H1 (cell line): ENCODE results near the gene CPD. TPM values are rescaled to one million over a fixed set of nuclear protein-coding genes. Genes with fewer than 3 reads are reported as not detected.

Experiments used
- CTCF ChIA-PET: fragments of 300-600 bp; sonication (Branson Sonifier 250); formaldehyde crosslinking; loops from one replicate; lab custom pipeline; 2021; ENCODE audit not compliant: partially characterized antibody; lab: Charles Lee
- POLR2A ChIA-PET: fragments of 300-600 bp; sonication (Branson Sonifier 250); formaldehyde crosslinking; loops from one replicate; lab custom pipeline; 2021; ENCODE audit warnings: inconsistent platforms; ENCODE audit not compliant: partially characterized antibody; lab: Charles Lee
- DNase-seq, 2 experiments: peaks; one replicate each; pipeline versions ENCODE4 v3.0.0 to v3.0.0-alpha.2; 2010 to 2022; ENCODE audit warnings: low spot score in 2 of 2, low read depth in 1 of 2, mixed read lengths in 1 of 2
- FAIRE-seq: peaks from 2 replicates; lab custom pipeline; 2011; peaks lifted over from hg19 to GRCh38; lab: Jason Lieb, UNC
- H2AFZ ChIP-seq: 2 replicates; pipeline ENCODE4 v1.8.1; 2012; ENCODE audit warnings: low read length, inconsistent platforms
- H2AK5ac ChIP-seq: 2 replicates; pipeline ENCODE4 v1.6.1; 2013; ENCODE audit warnings: low read depth, low read length
- H2BK120ac ChIP-seq: replicated peaks from 2 replicates; pipeline ENCODE3; 2013; ENCODE audit warnings: low read depth, low read length, inconsistent platforms
- H2BK12ac ChIP-seq: 2 replicates; pipeline ENCODE4 v1.6.1; 2013; ENCODE audit warnings: low read depth, low read length
- H2BK15ac ChIP-seq: 2 replicates; pipeline ENCODE4 v1.6.1; 2013; ENCODE audit warnings: low read length
- H2BK20ac ChIP-seq: 2 replicates; pipeline ENCODE4 v1.6.1; 2013; ENCODE audit warnings: low read length
- H2BK5ac ChIP-seq: 2 replicates; pipeline ENCODE4 v1.6.1; 2013; ENCODE audit warnings: low read depth, low read length
- H3K14ac ChIP-seq: 2 replicates; pipeline ENCODE4 v1.6.1; 2013; ENCODE audit warnings: inconsistent platforms; ENCODE audit not compliant: insufficient read length
- H3K18ac ChIP-seq: 2 replicates; pipeline ENCODE4 v1.6.1; 2013; ENCODE audit warnings: low read length; ENCODE audit errors: extremely low read depth
- H3K23ac ChIP-seq: 2 replicates; pipeline ENCODE4 v1.6.1; 2013; ENCODE audit warnings: inconsistent platforms; ENCODE audit not compliant: insufficient read length
- H3K23me2 ChIP-seq: 2 replicates; pipeline ENCODE4 v1.6.1; 2013; ENCODE audit warnings: low read depth, low read length
- H3K27ac ChIP-seq: 2 replicates; pipeline ENCODE4 v1.6.1; 2011; ENCODE audit warnings: low read depth, low read length, inconsistent platforms
- H3K27me3 ChIP-seq, 4 experiments: replicated peaks in 1 of 4; 1 replicate in 1 of 4; 2 replicates in 3 of 4; pipeline versions ENCODE4 v1.6.1 to v1.8.1; 2011 to 2013; ENCODE audit warnings: low read length in 3 of 4, mild to moderate bottlenecking in 3 of 4, inconsistent platforms in 2 of 4, mixed read lengths in 2 of 4, moderate library complexity in 1 of 4; ENCODE audit not compliant: control insufficient read depth in 3 of 4, insufficient read depth in 3 of 4; ENCODE audit errors: extremely low read depth in 1 of 4
- H3K36me3 ChIP-seq, 4 experiments: 2 replicates each; pipeline versions ENCODE4 v1.6.1 to v1.8.1; 2011 to 2013; ENCODE audit warnings: mild to moderate bottlenecking in 4 of 4, low read length in 3 of 4, moderate library complexity in 2 of 4, control low read depth in 1 of 4, inconsistent platforms in 1 of 4; ENCODE audit not compliant: insufficient read depth in 4 of 4, control insufficient read depth in 2 of 4
- H3K4ac ChIP-seq: replicated peaks from 2 replicates; pipeline ENCODE3; 2013; ENCODE audit warnings: low read length, low read depth, mixed read lengths, inconsistent platforms; ENCODE audit not compliant: insufficient read length
- H3K4me1 ChIP-seq, 4 experiments: replicated peaks in 1 of 4; 1 replicate in 1 of 4; 2 replicates in 3 of 4; pipeline versions ENCODE4 v1.6.1 to v1.8.1; 2011 to 2013; ENCODE audit warnings: low read length in 3 of 4, inconsistent platforms in 2 of 4, mixed read lengths in 1 of 4; ENCODE audit not compliant: insufficient read depth in 4 of 4, control insufficient read depth in 3 of 4
- H3K4me2 ChIP-seq, 2 experiments: 2 replicates each; pipeline versions ENCODE4 v1.6.1 to v1.8.1; 2011 to 2013; ENCODE audit warnings: low read depth in 2 of 2, low read length in 2 of 2, control low read depth in 1 of 2, inconsistent platforms in 1 of 2, mild to moderate bottlenecking in 1 of 2; ENCODE audit not compliant: insufficient read depth in 1 of 2
- H3K4me3 ChIP-seq, 4 experiments: fragments of 200-600, 300-600 bp in 1 of 4; sonication (generic), shearing (Covaris generic), sonication (Bioruptor Twin) in 1 of 4; 2 replicates each; pipeline versions ENCODE4 v1.5.1 to v1.8.1; 2011 to 2016; ENCODE audit warnings: low read length in 4 of 4, low read depth in 3 of 4, control low read depth in 2 of 4, inconsistent platforms in 2 of 4, mild to moderate bottlenecking in 2 of 4, mixed read lengths in 1 of 4, moderate library complexity in 1 of 4; ENCODE audit not compliant: insufficient read depth in 2 of 4; ENCODE audit errors: extremely low read depth in 1 of 4
- H3K56ac ChIP-seq: replicated peaks from 2 replicates; pipeline ENCODE3; 2013; ENCODE audit warnings: low read depth, mild to moderate bottlenecking, mixed read lengths, low read length, inconsistent platforms; ENCODE audit not compliant: insufficient read length
- H3K79me1 ChIP-seq: 2 replicates; pipeline ENCODE4 v1.6.1; 2013; ENCODE audit warnings: low read depth, low read length, control low read depth
- H3K79me2 ChIP-seq, 2 experiments: 2 replicates each; pipeline versions ENCODE4 v1.6.1 to v1.8.1; 2012 to 2013; ENCODE audit warnings: low read length in 2 of 2, mild to moderate bottlenecking in 2 of 2, inconsistent platforms in 1 of 2; ENCODE audit not compliant: insufficient read depth in 2 of 2, control insufficient read depth in 1 of 2
- H3K9ac ChIP-seq, 4 experiments: replicated peaks in 1 of 4; 1 replicate in 1 of 4; 2 replicates in 3 of 4; pipeline versions ENCODE4 v1.6.1 to v1.8.1; 2011 to 2013; ENCODE audit warnings: low read depth in 3 of 4, low read length in 3 of 4, control low read depth in 2 of 4, mild to moderate bottlenecking in 2 of 4, moderate library complexity in 2 of 4, inconsistent platforms in 1 of 4; ENCODE audit errors: extremely low read depth in 1 of 4
- H3K9me3 ChIP-seq, 2 experiments: 2 replicates each; pipeline versions ENCODE4 v1.6.1 to v1.8.1; 2012 to 2013; ENCODE audit warnings: mild to moderate bottlenecking in 2 of 2, moderate library complexity in 2 of 2, control low read depth in 1 of 2, inconsistent platforms in 1 of 2, low read depth in 1 of 2, low read length in 1 of 2, mixed read lengths in 1 of 2; ENCODE audit not compliant: insufficient read depth in 2 of 2
- H4K20me1 ChIP-seq, 2 experiments: replicated peaks in 1 of 2; 2 replicates each; pipeline versions ENCODE3 to v1.8.1; 2011 to 2013; ENCODE audit warnings: inconsistent platforms in 2 of 2, low read length in 2 of 2, mild to moderate bottlenecking in 1 of 2; ENCODE audit not compliant: insufficient read depth in 2 of 2, control insufficient read depth in 1 of 2
- H4K5ac ChIP-seq: 2 replicates; pipeline ENCODE4 v1.6.1; 2013; ENCODE audit warnings: low read length, low read depth, mixed read lengths, inconsistent platforms; ENCODE audit not compliant: insufficient read length
- H4K8ac ChIP-seq: 2 replicates; pipeline ENCODE4 v1.8.0; 2013; ENCODE audit warnings: mild to moderate bottlenecking, moderate library complexity, low read length, inconsistent platforms; ENCODE audit not compliant: insufficient read depth; ENCODE audit errors: extremely low read depth
- H4K91ac ChIP-seq: replicated peaks from 2 replicates; pipeline ENCODE3; 2013; ENCODE audit warnings: low read length, mixed read lengths, inconsistent platforms; ENCODE audit not compliant: insufficient read length
- WGBS, 2 experiments: shearing (Covaris generic) in 1 of 2; methylation state at CpG; one replicate each; pipeline versions ENCODE4 v1.1.6 to v1.1.7; 2013 to 2015; ENCODE audit warnings: low lambda C conversion rate in 2 of 2, mixed read lengths in 2 of 2, inconsistent platforms in 1 of 2, low coverage in 1 of 2, missing lambda C conversion rate in 1 of 2; ENCODE audit not compliant: insufficient replicate concordance in 2 of 2, insufficient coverage in 1 of 2, insufficient read length in 1 of 2; ENCODE audit errors: extremely low coverage in 1 of 2, missing lambda C conversion rate in 1 of 2; 5-methylcytosine and 5-hydroxymethylcytosine counted together
- polyA plus RNA-seq, 7 experiments: library from polyadenylated mRNA; depleted of rRNA in 3 of 7; stranded (reverse) in 5 of 7; unstranded in 2 of 7; fragments of >200 nt in 5 of 7; fragments of 200-250 nt in 2 of 7; gene quantifications; 1 replicate in 5 of 7; 2 replicates in 1 of 7; 4 replicates in 1 of 7; pipeline versions ENCODE4 v1.2.1 to v1.2.3, GENCODE V29; 2011 to 2013; ENCODE audit warnings: missing spikeins in 2 of 7, mixed read lengths in 2 of 7
- total RNA-seq: library from RNA; stranded (reverse); fragmentation: NEBNext Ultra II Directional; extraction: Animal tissue kit (Norgen Biotek cat#: 25700); gene quantifications from 2 replicates; pipeline ENCODE4 v1.2.1, GENCODE V29; 2021

CPD gene
- total and polyA plus RNA-seq, 2 of the 8 experiments (the other 6 are each of a cell fraction or from before 2014, with no cell fraction given): 8.6 to 46.2 TPM

DNA sequence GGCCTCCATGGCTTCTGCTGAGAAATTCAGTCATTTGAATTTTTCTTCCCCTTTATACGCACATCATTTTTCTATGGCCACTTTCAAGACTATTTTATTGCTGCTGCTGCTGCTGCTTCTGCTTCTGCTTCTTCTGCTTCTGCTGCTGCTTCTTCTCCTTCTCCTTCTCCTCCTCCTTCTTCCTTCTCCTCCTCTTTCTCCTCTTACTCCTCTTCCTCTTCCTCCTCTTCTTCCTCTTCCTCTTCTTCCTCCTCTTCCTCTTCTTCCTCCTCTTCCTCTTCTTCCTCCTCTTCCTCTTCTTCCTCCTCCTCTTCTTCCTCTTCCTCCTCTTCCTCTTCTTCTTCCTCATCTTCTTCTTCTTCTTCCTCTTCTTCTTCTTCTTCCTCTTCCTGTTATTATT, 22.4 kb downstream of the CPD start:
- Histone ChIP-seq H3K36me3 (no peaks in the 10 kb centered on the region), H3K9me3 (no peaks in the 10 kb centered on the region), H2BK5ac (no peak overlapping the region), H3K4me1 (peaks cover 0 to 5% (median 0%) of the 10 kb centered on the region in 4 experiments; a peak in 3 of 7 replicates), H2BK12ac (no peak overlapping the region), H3K56ac (no peak overlapping the region), H4K8ac (no peak overlapping the region), H2AK5ac (no peak overlapping the region), H3K4ac (no peak overlapping the region), H2BK120ac (no peak overlapping the region), H3K14ac (no peak overlapping the region), H3K27ac (no peak overlapping the region), H3K79me1 (no peaks in the 10 kb centered on the region), H3K4me3 (no peak overlapping the region), H3K18ac (no peak overlapping the region), H3K79me2 (no peaks in the 10 kb centered on the region; a peak in 2 of 4 replicates), H2AFZ (no peak overlapping the region), H4K5ac (no peak overlapping the region), H2BK20ac (no peak overlapping the region), H3K27me3 (no peaks in the 10 kb centered on the region), H4K20me1 (no peaks in the 10 kb centered on the region), H3K23ac (no peak overlapping the region), H3K9ac (no peak overlapping the region), H2BK15ac (no peak overlapping the region), H4K91ac (no peak overlapping the region), H3K4me2 (no peak overlapping the region), H3K23me2 (no peaks in the 10 kb centered on the region)
- FAIRE-seq: no peak
- ChIA-PET CTCF (interaction anchor here (0.6 kb wide), 1 partner anchor 50 kb away, joined by 3 read pairs; no protein-coding TSS in a partner anchor), POLR2A (no interaction called here)
- DNase-seq: no peak
- WGBS, 2 experiments: 95% methylated on average over 1 of the region's 1 CpG; no CpG with 5 or more reads in 1 of the 2 experiments
